NCI-H1048 (cell line): Measurements from ENCODE around the gene MACROD2.
"Not testable (repeated sequence)": the region's sequence is repeated elsewhere in the genome, so short reads cannot be mapped to it uniquely, and the experiment has no call there.

Experiments
- DNase-seq: peaks from one replicate; lab custom pipeline; 2025; lab: John Stamatoyannopoulos, UW

Gene MACROD2

DNA sequence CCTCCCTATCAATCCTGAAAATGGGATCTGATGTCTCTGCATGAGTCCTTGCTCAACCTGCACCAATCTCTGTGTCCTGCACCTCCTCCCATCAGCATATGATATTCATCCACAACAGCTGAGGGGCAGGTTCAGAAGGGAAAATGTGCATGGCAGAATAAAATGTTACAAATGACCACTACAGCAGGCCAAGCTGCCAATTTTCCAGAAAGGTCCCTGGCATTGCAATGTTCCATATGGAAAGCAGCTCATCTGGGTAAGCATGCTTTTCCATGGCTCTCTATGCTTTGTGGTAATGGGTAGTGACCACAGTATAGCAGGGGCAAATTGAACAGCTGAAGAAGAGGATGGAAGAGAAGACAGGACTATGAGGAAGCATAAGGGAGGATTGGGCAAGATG lies 1183.3 kb downstream of the MACROD2 start:
- DNase-seq = no peak

- no peak for DNase-seq
Measured at GRCh38 chr20:15179381-15179780, 1184.1 kb downstream of the MACROD2 start.

DNA sequence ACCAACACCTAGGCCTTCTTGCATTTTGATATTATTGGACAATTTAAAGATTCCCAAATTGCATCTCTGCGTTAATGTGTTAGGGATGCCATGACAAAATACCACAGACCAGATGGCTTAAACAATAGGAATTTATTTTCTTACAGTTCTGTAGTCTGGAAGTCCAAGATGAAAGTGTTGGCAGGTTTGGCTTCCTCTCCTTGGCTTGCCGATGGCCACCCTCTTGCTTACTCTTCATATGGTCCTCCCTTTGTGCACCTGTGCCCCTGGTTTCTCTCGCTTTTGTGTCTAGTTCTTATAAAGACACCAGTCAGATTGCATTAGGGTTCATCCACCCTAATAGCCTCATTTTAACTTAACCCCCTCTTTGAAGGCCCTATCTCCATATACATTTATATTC lies 1184.5 kb downstream of the MACROD2 start:
- no peak for DNase-seq

DNA sequence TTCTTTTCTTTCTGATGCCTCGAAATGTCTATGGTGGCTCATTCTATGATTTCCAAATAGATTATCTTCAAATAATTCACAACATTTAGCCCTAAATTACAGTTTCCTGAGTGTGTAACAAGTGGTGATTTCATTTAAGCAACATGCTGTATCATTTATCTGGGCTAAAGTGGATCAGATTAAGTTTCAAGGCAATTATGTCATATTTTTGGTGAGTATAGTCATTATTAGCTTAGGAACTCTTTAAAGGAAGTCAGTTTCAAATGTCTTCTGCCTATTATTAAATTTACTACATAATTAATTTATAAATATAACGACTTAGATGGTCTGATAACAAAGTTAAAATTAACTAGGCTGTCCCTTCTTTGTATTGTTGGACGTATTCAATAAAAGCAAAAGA lies 1190.0 kb downstream of the MACROD2 start:
- DNase-seq = no peak

DNA sequence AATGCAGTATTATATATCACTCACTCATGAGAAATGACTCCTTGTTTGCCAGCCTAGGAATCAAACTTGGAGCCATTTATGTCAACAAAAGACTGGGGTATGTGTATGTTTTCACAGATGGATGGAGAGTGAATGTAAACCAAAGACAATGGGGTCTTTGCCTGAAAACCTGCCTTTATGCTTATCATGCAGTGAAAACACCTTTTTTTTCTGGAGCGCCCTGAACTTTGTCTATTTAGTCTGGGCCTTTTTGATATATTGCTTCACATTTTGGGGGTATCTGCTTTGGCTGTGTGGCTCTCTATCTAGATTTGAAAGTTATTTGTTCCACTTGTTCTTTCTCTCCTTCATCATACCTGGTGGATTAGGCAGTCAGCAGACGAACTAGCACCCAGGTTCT lies 1190.6 kb downstream of the MACROD2 start:
- no peak for DNase-seq

- DNase-seq = no peak
Measured at GRCh38 chr20:15187612-15188011, 1192.3 kb downstream of the MACROD2 start.

DNA sequence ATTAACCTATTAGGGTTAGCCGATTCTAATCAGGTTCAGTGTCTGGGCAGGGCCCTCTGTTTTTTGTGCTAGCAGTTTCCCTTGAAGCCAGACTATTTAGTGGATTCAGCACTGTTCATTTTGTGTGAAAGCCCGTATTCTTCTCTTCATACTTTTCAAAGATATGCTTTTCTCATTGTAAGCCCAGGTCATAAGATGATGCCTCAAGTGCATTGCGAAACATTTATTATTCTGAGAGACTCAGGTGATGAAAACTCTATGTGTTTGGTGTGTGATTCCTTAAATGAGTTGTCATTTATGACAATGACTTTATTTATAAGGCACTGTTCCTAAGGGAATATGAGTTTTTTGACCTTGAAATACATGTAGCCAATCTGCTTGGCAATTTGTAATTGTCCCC lies 1193.1 kb downstream of the MACROD2 start:
- no peak for DNase-seq

DNA sequence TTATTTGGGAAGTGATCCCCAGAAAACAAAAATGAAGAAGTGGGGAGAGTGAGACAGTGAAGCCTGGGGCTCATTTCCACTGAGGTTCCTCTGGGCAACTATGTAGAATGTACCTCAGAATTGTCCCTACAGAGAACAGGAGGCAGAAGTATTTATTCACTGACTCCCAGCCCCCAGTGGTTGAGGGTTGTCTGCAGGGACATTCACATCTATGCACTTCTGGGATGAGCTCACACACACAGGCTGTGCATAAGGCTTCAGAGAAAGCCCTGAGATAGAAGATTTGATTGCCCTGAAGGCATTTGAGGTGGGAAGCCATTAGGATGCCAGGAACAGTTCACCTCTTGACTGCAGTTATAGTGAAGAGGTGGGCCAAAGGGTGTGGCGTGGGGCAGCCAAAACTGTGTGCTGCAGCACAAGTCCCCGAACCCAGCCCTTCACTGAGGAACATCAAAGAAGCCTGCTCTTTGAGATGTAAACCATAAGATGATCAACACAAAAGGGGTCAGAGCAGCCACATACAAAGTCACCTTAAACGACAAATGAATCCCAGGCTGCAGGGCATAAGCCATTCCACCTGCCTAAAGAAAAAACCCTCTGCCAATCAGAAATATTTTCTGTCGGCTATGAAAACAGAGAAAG lies 1195.9 kb downstream of the MACROD2 start:
- no peak for DNase-seq

- DNase-seq = no peak
Measured at GRCh38 chr20:15195378-15195777, 1200.1 kb downstream of the MACROD2 start.

DNA sequence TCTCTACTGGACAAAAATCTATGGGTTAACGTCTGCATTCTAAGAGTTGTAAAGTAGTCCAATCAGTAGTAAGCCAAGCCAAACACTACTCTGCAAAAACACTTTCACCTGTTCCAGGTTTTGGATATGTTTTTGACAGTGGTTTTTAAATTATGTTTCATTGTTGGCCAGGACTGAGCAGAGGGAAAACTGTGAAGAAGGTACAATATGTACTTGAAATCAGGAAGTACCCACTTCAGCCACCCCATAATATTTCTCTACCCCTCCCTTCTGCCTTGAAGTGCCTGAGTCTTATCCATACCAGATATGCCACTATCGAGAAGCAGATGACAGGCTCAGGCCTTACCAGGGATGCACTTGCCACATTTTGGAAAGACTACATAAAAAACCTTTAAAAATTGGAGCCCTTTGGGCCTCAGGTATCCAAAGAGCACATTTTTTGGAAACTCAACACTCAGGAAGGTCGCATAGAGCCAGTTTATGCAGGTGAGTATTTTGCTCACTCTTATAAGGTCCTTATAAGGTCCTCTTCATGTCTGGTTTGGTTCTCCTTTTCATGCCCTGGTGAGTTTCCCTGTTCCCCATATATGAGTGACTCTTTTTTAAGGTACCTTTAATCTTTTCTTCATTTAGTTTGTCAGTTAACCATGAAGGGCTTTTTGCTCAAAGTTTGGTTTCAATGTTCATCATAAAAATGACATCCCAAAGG lies 1201.4 kb downstream of the MACROD2 start:
- DNase-seq = no peak

- not testable (repeated sequence) for DNase-seq
Measured at GRCh38 chr20:15198017-15198416, 1202.7 kb downstream of the MACROD2 start.

- DNase-seq = no peak
Measured at GRCh38 chr20:15199698-15200097, 1204.4 kb downstream of the MACROD2 start.

- DNase-seq = no peak
Measured at GRCh38 chr20:15200147-15200565, 1204.8 kb downstream of the MACROD2 start.

- DNase-seq = no peak
Measured at GRCh38 chr20:15201602-15202001, 1206.3 kb downstream of the MACROD2 start.

GRCh38 chr20:15204234-15204633 lies 1208.9 kb downstream of the MACROD2 start:
- no peak for DNase-seq

- no peak for DNase-seq
Measured at GRCh38 chr20:15205028-15205427, 1209.7 kb downstream of the MACROD2 start.

- DNase-seq = no peak
Measured at GRCh38 chr20:15205719-15206118, 1210.4 kb downstream of the MACROD2 start.

DNA sequence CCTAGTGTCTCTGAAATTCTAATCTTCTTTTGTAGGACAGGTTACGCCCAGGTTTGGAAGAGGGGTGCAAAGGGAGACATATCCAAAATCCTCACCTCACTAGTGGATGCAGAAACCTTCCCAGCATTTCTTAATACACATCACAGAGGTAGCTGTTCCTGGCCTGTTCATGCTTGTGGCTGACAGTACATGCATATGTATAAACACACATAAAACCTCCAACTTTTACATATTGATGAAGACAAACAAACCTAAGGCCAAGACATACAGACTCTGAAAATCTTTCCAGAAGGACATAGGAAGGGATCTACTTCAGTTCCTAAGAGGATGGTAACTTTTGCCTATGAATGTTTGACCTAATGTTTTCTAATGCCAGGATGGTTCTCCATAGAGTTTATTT lies 1214.2 kb downstream of the MACROD2 start:
- no peak for DNase-seq

DNA sequence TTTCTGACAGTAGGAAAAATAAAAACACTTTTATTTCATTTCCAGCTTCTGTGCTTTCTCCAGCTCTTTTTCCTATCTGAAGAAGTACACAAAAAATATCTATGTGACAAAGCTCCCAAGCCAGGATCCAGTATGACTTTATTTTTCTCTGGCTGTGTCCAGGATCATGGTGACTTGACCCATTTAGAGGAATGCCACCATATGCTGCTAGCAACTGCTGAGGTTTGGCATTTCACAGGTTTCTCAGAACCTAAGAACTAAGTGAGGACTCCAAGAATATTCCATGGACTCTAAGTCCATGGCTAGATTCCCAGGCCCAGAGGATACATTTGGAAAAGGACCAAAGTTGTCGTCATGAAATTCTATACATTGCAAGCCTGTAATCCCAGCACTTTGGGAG lies 1218.7 kb downstream of the MACROD2 start:
- no peak for DNase-seq

DNA sequence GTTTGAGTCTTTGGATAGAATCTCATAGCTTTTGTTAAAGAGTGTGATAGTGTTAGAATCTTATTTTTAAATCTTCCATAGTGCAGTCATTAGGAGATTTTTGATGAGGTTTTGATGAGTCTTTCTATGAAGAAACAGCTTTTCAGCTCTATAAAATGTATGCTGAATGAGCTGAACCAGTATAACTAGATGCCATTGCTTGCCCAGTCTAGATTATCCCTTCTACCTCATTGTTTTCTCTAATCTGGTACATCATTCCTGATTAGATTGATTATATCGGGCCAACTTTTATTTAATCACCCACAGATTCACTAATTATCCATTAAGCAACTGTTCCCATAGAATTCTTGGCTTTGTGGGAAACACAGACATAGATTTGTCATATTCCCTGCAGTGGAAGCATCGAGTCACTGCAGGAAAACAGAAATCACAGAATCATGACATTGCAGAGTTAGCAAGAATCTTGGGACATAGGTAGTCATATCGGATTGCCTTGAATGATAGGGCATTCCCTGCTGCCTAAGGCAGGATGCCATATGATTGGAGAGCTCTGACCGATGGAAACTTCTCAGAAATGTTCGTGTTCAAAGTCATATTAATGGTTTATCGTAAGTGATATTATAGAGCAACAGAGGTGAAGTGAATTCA lies 1224.8 kb downstream of the MACROD2 start:
- DNase-seq = no peak

DNA sequence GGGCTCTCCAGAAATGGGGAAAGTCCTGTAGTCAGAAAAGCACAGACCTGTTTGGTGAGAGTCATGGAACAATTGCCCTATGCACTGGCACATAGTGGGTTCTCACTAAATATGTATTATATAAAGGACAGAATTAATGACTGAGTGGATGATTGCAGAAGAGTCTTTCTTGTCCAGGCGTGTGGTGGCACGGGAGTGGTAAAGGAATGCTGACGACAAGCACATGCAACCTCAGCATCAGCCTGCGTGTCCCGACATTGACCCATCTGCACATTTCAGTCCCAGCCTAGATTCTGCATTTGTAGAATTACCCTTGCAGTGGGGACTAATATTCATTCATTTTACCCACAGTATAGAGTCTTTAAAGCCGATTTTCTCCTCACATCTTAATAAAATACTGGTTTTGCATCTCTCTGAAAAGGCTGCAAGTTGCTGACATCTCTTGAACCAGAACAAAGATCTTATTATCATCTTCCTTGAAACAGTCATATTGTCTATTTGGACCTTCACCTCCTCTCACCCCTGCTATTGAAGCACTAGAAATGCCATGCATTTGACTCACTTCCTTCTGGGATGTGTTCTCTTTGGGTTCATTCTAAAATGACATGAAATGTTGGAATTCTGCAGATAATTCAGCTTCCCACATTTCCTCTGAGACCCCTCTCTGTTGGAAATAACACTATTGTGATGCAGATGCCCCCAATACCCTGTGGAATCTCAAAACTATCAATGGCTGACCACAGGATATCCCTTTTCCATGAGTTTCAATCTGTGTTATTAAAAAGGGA lies 1225.7 kb downstream of the MACROD2 start:
- no peak for DNase-seq

DNA sequence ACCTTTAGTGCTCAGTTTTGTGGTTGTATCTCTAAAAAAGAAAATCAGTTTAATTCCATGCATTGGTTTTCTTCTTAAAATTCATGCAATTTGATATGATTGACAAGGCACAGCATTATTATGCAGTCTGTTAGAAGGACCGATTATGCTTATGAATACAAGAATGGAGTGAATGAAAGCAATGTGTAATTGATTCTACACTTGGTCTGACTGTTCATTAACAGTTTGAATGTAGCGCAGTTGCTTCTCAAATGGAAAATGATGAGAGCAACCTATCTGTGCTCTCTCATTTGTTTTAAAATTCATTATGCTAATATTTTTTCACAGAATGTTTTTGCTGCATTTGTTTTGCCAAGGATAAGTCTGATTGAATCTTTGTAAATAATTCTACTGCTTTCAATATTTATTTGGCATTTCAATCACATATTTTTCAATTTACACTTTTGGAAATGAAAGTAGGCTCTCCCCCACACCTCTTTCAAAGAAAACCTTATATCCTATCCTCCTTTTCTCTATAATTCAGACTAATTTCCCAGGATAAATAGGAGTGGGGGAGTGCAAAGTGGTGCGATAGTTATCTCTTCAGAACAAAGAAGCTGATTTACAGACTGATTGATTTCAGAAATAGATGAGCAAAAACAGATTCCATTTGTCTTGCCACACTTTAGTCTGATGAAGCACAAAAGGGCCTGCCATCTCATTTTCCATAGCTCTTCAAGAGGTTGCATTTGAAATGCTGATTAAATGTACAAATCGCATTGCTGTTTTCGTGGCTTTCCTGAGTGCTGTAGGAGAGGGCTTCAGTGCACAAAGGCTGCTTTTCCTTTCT lies 1227.4 kb downstream of the MACROD2 start:
- DNase-seq = no peak
